GM13976 (cell line): Measurements from ENCODE around the gene FUT6.
"Not testable (repeated sequence)": the region's sequence is repeated elsewhere in the genome, so short reads cannot be mapped to it uniquely, and the experiment has no call there.

Experiments used
- DNase-seq: peaks from one replicate; pipeline ENCODE4 v3.0.0; 2012; ENCODE audit warnings: low spot score
- in situ Hi-C: fragments of 300-500 bp; cut with MboI; formaldehyde crosslinking; loops from one replicate; pipeline ENCODE4 v1.12.0; 2022; ENCODE audit warnings: low sequenced_read_pairs, mixed read lengths, inconsistent platforms; ENCODE audit not compliant: unreplicated experiment
- TF ChIP-seq, protein P1 (sequence below): IDR thresholded peaks from 2 replicates; pipeline ENCODE4 v1.5.1; 2012; ENCODE audit warnings: borderline replicate concordance, mild to moderate bottlenecking; ENCODE audit not compliant: insufficient read depth; ENCODE audit errors: extremely low read depth, missing control alignments, control extremely low read depth

The FUT6 gene

DNA sequence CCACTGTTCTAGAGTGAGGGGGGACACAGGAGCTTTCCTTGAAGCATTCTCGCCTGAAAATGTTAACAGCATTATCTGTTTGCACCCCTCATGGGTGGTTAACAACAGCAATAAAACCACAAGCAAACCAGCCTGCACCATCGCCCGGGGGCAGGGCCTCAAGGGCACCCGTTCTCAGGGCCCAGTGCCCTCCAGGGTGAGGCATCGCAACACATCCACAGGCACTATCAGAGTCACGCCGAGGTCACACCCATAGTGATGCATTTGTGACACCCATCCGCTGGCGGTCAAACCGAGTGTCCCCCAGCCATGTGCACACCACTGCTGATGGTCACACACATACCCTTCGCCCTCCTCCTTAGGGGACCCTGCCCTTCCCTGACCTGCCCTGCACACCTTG is 26.3 kb upstream of the FUT6 start:
- in situ Hi-C loops = no loop called here
- TF ChIP-seq, protein P1, sequence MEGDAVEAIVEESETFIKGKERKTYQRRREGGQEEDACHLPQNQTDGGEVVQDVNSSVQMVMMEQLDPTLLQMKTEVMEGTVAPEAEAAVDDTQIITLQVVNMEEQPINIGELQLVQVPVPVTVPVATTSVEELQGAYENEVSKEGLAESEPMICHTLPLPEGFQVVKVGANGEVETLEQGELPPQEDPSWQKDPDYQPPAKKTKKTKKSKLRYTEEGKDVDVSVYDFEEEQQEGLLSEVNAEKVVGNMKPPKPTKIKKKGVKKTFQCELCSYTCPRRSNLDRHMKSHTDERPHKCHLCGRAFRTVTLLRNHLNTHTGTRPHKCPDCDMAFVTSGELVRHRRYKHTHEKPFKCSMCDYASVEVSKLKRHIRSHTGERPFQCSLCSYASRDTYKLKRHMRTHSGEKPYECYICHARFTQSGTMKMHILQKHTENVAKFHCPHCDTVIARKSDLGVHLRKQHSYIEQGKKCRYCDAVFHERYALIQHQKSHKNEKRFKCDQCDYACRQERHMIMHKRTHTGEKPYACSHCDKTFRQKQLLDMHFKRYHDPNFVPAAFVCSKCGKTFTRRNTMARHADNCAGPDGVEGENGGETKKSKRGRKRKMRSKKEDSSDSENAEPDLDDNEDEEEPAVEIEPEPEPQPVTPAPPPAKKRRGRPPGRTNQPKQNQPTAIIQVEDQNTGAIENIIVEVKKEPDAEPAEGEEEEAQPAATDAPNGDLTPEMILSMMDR = no peak
- DNase-seq = no peak

DNA sequence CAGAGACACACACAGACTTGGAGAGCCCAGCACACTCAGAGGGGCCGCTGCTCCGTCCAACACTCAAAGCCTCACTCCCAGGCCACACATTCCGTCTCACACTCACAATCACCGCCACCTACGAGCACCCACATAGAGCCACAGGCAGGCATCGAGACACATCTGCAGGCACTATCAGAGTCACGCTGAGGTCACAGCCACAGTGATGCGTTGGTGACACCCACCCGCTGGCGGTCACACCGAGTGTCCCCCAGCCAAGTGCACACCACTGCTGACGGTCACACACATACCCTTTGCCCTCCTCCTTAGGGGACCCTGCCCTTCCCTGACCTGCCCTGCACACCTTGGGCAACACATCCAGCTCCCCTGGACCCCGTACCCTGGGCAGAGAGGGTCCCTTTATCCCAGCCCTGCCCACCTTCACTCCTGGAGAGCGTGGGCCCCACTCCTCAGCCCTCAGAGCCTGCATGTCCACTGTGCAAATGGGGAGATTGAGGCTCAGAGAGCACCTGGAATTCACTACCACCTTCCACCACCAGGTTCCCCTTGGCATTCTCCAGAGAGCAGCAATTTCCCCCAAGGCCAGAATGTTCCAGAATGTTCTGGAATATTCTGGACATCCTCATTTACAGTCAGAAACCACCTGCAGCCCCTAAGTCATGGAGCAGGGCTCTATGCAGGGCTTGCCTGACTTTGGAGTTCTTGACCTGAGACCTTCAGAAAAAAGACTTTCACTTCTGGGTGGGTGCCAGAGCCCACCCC is 25.4 kb upstream of the FUT6 start:
- in situ Hi-C loops = no loop called here
- no peak for DNase-seq

DNA sequence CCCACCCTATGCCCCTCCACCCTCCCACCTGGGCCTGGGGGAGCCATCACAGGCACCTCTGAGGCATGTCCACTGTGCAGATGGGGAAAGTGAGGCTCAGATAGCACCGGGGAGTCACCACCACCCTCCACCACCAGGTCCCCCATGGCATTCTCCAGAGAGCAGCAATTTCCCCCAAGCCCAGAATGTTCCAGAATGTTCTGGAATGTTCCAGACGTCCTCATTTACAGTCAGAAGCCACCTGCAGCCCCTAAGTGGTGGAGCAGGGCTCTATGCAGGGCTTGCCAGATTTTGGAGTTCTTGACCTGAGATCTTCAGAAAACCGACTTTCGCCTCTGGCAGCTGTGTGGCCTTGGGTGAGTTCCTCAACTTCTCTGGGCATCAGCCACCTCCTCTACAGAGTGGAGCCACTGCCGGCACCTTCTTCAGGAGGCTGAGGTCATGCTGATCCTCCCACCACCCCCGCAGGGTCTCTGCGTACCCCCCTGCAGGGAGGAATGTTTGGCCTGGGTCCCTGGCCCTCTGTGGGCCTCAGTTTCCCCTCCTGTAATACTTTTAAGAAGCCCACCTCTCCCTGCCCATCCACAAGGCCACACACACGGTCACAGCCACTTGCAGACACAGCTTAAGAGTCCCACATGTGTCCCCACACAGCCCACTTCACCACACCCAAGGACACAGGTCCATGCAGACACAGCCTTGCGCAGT is 24.7 kb upstream of the FUT6 start:
- in situ Hi-C loops = no loop called here
- TF ChIP-seq, protein P1 = no peak

More for the DNA sequence above, 25.4 kb upstream of the FUT6 start:
- TF ChIP-seq, protein P1 = no peak

DNA sequence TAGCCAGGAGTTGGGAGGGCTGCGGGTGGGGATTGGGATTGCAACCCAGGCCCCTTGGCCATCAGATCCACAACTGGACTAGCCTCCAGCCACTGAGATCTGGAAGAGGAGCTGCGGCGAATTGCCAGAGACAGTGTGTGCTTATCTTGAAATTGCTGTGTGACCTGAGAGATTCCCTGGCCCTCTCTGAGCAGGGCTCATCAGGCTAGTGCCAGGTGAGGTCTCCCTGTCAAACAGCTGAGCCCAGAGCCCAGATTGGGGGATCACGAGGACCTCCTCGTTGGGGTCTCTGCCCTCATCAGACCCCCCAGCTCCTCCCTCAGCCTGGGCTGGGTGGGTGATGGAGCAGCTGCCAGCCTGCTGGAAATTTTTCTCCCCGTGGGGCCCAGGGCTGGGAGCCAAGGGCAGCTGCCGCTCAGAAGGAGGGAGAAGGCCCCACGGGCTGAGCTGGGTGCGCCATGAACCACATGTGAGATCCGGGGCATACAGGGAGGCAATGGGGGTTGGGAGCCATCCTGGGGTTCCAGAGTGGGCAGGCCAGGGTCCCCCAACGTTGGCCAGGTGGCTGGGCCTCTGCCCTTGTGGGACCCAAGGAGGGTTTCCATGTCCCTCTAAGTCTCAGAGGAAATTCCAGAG is 23.6 kb upstream of the FUT6 start:
- TF ChIP-seq, protein P1 = no peak
- in situ Hi-C loops = no loop called here
- no peak for DNase-seq

More for the DNA sequence above, 24.7 kb upstream of the FUT6 start:
- DNase-seq = no peak

DNA sequence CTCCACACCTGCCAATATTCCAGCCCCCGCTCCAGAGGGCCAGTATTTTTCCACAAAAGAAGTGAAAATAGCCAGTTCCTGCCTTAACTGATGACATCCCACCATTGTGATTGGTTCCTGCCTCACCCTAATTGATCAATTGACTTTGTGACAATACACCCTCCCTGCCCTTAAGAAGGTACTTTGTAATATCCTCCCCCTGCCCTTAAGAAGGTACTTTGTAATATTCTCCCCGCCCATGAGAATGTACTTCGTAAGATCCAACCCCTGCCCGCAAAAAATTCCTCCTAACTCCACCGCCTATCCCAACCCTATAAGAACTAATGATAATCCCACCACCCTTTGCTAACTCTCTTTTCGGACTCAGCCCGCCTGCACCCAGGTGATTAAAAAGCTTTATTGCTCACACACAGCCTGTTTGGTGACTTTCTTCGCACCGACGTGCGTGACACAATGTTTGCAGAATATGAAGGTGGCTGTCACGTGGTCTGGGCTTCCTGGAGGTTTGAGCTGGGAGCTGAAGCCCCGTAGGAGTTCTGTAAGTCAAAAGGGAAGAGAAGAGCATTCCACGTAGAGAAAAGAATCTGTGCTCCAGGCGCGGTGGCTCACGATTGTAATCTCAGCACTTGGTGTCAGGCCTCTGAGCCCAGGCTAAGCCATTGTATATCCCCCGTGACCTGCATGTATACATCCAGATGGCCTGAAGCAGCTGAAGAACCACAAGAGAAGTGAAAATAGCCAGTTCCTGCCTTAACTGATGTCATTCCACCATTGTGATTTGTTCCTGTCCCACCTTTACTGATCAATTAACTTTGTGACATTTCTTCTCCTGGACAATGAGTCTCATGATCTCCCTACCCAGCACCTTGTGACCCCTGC is 17.9 kb upstream of the FUT6 start:
- no peak for DNase-seq
- in situ Hi-C loops = no loop called here
- TF ChIP-seq, protein P1 = no peak

DNA sequence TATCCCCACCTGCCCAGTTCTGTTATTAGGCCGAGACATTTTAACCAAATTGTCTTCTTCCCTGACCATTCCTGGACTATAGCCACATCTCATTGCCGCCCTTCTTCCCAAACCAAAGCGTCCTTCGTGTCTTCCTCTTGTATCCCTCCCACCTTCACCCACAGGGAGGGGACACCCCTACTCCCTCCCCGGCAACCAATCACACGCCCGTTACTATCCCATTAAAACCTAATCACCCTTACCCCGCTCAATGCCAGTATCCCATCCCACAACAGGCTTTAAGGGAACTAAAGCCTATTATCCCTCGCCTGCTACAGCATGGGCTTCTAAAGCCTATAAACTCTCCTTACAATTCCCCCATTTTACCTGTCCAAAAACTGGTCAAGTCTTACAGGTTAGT is 15.6 kb upstream of the FUT6 start:
- DNase-seq, in situ Hi-C loops: not testable (repeated sequence)

DNA sequence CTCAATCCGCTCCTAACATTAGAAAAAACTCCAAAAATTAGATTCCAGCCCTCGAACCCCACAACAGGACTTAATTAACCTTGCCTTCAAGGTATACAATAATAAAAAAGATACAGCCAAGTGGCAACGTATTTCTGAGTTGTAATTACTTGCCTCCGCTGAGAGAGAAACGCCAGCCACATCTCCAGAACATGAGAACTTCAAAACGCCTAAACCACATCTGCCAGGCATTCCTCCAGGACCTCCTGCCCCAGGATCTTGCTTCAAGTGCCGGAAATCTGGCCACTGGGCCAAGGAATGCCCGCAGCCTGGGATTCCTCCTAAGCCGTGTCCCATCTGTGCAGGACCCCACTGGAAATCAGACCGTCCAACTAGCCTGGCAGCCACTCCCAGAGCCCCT is 14.6 kb upstream of the FUT6 start:
- DNase-seq, in situ Hi-C loops: not testable (repeated sequence)
